Liver (tissue), 9 donors: ENCODE data around the gene ARMC2. TPM values are rescaled to one million over a fixed set of nuclear protein-coding genes. Genes with fewer than 3 reads are reported as not detected.

ENCODE experiments used
- DNase-seq: peaks from one replicate; pipeline ENCODE4 v3.0.0-alpha.2; 2017; ENCODE audit warnings: low spot score
- H3K27ac ChIP-seq, 2 donors: one replicate each; pipeline ENCODE4 v1.7.0; 2013; ENCODE audit warnings: inconsistent platforms in 2 of 2, low read length in 2 of 2, control low read depth in 1 of 2, low read depth in 1 of 2, mild to moderate bottlenecking in 1 of 2
- H3K27me3 ChIP-seq, 4 donors: one replicate each; pipeline versions ENCODE4 v1.6.1 to v1.7.0; 2013; ENCODE audit warnings: low read length in 3 of 4, inconsistent platforms in 1 of 4, mild to moderate bottlenecking in 1 of 4, moderate library complexity in 1 of 4; ENCODE audit not compliant: control insufficient read depth in 4 of 4, insufficient read depth in 4 of 4
- H3K36me3 ChIP-seq, 4 donors: one replicate each; pipeline versions ENCODE4 v1.6.1 to v1.7.0; 2013; ENCODE audit warnings: low read length in 3 of 4, mild to moderate bottlenecking in 3 of 4, low read depth in 1 of 4, moderate library complexity in 1 of 4; ENCODE audit not compliant: control insufficient read depth in 4 of 4, insufficient read depth in 3 of 4
- H3K4me1 ChIP-seq, 4 donors: one replicate each; pipeline versions ENCODE4 v1.6.1 to v1.7.0; 2013; ENCODE audit warnings: low read length in 3 of 4, mild to moderate bottlenecking in 3 of 4, moderate library complexity in 1 of 4; ENCODE audit not compliant: control insufficient read depth in 4 of 4, insufficient read depth in 4 of 4
- H3K4me3 ChIP-seq, 3 donors: one replicate each; pipeline versions ENCODE4 v1.6.1 to v1.7.0; 2013; ENCODE audit warnings: low read length in 3 of 3, control low read depth in 1 of 3, low read depth in 1 of 3, mild to moderate bottlenecking in 1 of 3
- H3K9ac ChIP-seq, 2 donors: one replicate each; pipeline ENCODE4 v1.7.0; 2013; ENCODE audit warnings: low read length in 2 of 2, mild to moderate bottlenecking in 2 of 2, moderate library complexity in 2 of 2, control low read depth in 1 of 2, low read depth in 1 of 2
- H3K9me3 ChIP-seq, 4 donors: one replicate each; pipeline versions ENCODE4 v1.6.1 to v1.7.0; 2013; ENCODE audit warnings: low read length in 3 of 4; ENCODE audit not compliant: control insufficient read depth in 4 of 4
- ATF3 ChIP-seq: IDR thresholded peaks from 2 replicates; pipeline ENCODE4 v1.6.1; 2016; ENCODE audit warnings: antibody characterized with exemption
- CTCF ChIP-seq: fragments of 150-350 bp; IDR thresholded peaks from 2 replicates; pipeline ENCODE4 v1.5.1; 2017; ENCODE audit warnings: improper control_type of control experiment, low read depth, low read length; ENCODE audit not compliant: missing input control
- EGR1 ChIP-seq, 2 donors: IDR thresholded peaks; 2 replicates each; pipeline ENCODE4 v1.6.1; 2016 to 2018; ENCODE audit warnings: antibody characterized with exemption in 2 of 2, low read depth in 2 of 2
- FOXA1 ChIP-seq: IDR thresholded peaks from 2 replicates; pipeline ENCODE4 v1.6.1; 2016; ENCODE audit warnings: antibody characterized with exemption
- FOXA2 ChIP-seq: IDR thresholded peaks from 2 replicates; pipeline ENCODE4 v1.6.1; 2016; ENCODE audit warnings: antibody characterized with exemption
- GABPA ChIP-seq, 2 donors: IDR thresholded peaks in 1 of 2; conservative IDR thresholded peaks in 1 of 2; 2 replicates each; pipeline ENCODE4 v1.6.1; 2016; ENCODE audit warnings: antibody characterized with exemption in 2 of 2, mild to moderate bottlenecking in 1 of 2, moderate library complexity in 1 of 2
- JUND ChIP-seq, 2 donors: IDR thresholded peaks; 2 replicates each; pipeline ENCODE4 v1.6.1; 2016; ENCODE audit warnings: antibody characterized with exemption in 2 of 2
- NR2F2 ChIP-seq: IDR thresholded peaks from 2 replicates; pipeline ENCODE4 v1.6.1; 2016; ENCODE audit warnings: antibody characterized with exemption
- RAD21 ChIP-seq, 2 donors: IDR thresholded peaks; 2 replicates each; pipeline ENCODE4 v1.6.1; 2016; ENCODE audit warnings: antibody characterized with exemption in 2 of 2, mild to moderate bottlenecking in 2 of 2
- REST ChIP-seq: IDR thresholded peaks from 2 replicates; pipeline ENCODE4 v1.6.1; 2016; ENCODE audit warnings: antibody characterized with exemption, mild to moderate bottlenecking
- RXRA ChIP-seq, 2 donors: IDR thresholded peaks; 2 replicates each; pipeline ENCODE4 v1.6.1; 2017 to 2018; ENCODE audit warnings: antibody characterized with exemption in 2 of 2, mild to moderate bottlenecking in 1 of 2
- TAF1 ChIP-seq: conservative IDR thresholded peaks from 2 replicates; pipeline ENCODE4 v1.6.1; 2016; ENCODE audit warnings: antibody characterized with exemption, mild to moderate bottlenecking
- YY1 ChIP-seq: IDR thresholded peaks from 2 replicates; pipeline ENCODE4 v1.6.1; 2016; ENCODE audit warnings: antibody characterized with exemption, mild to moderate bottlenecking
- WGBS: extraction: QIAGEN DNeasy Blood & Tissue Kit; methylation state at CpG from one replicate; pipeline ENCODE4 v1.1.7; 2013; 5-methylcytosine and 5-hydroxymethylcytosine counted together
- polyA plus RNA-seq, 2 donors: library from polyadenylated mRNA; stranded (reverse) in 1 of 2; unstranded in 1 of 2; fragments of 200-250 nt in 1 of 2; fragments of >200 nt in 1 of 2; fragmentation: Nextera tagmentation in 1 of 2; extraction: Ambion mirVana in 1 of 2; gene quantifications; one replicate each; pipeline versions ENCODE4 v1.2.1 to v1.2.3, GENCODE V29; 2013 to 2015
- total RNA-seq, 2 donors: library from RNA; depleted of rRNA; stranded (reverse); fragments of >200 nt; gene quantifications; one replicate each; pipeline ENCODE4 v1.2.3, GENCODE V29; 2014
- TF ChIP-seq, protein P1 (sequence below): IDR thresholded peaks from 2 replicates; pipeline ENCODE4 v1.6.1; 2016; ENCODE audit warnings: antibody characterized with exemption
- donor health status: healthy.
- donor health status: healthy.
- donor health status: healthy.
- donor health status: healthy.
- donor health status: healthy.

The ARMC2 gene
- total and polyA plus RNA-seq, 4 donors = 0.24 to 1.5 (median 0.73) TPM

DNA sequence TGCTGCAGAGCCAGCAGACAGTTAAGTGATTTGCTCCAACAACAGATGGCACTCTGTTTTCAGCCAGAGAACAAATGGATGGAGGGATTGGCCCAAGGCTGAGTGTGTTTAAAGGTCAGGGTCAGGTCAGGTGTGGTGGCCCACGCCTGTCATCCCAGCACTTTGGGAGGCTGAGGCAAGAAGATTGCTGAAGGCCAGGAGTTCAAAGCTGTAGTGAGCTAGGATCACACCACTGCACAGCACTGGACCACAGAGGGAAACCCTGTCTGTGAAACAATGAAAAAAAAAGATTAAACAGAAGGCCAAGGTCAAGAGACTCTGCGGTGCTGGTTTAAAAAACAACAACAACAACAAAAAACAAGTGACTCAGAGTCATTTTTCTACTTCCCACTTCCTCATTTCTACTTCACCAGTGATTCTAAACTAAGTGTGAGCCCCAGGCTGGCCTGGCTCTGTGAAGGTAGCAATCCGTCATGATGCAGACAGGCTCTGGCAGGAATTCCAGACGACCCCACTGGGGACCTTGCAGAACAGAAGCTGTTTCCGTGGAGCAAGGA lies 42.5 kb upstream of the ARMC2 start:
- no peaks in the 10 kb centered on the region for H3K36me3 ChIP-seq
- no peaks in the 10 kb centered on the region for H3K4me1 ChIP-seq
- 55% methylated on average over 5 of the region's 5 CpGs for WGBS
- TF ChIP-seq ATF3 (no peak), REST (no peak), YY1 (no peak), FOXA2 (no peak), RXRA (IDR thresholded peaks at IDR 0.05) (no peak), FOXA1 (no peak), RAD21 (IDR thresholded peaks at IDR 0.05) (no peak), CTCF (no peak), EGR1 (IDR thresholded peaks at IDR 0.05; ENCODE audit: low read depth in 2 of 2) (no peak)
- TF ChIP-seq, protein P1, sequence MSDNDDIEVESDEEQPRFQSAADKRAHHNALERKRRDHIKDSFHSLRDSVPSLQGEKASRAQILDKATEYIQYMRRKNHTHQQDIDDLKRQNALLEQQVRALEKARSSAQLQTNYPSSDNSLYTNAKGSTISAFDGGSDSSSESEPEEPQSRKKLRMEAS = no peak
- no peak for DNase-seq
- H3K9me3 ChIP-seq = no peaks in the 10 kb centered on the region
- H3K4me3 ChIP-seq = no peak overlapping the region
- H3K9ac ChIP-seq = no peak overlapping the region
- H3K27me3 ChIP-seq = no peaks in the 10 kb centered on the region
- no peak overlapping the region for H3K27ac ChIP-seq

GRCh38 chr6:108806171-108806570 lies 42.1 kb upstream of the ARMC2 start:
- DNase-seq = no peak
- WGBS = 33% methylated on average over 3 of the region's 3 CpGs
- H3K4me3 ChIP-seq = no peak overlapping the region
- no peak overlapping the region for H3K27ac ChIP-seq
- H3K27me3 ChIP-seq = no peaks in the 10 kb centered on the region
- H3K4me1 ChIP-seq = no peaks in the 10 kb centered on the region
- no peaks in the 10 kb centered on the region for H3K36me3 ChIP-seq
- no peak for TF ChIP-seq NR2F2
- no peak for TF ChIP-seq FOXA1
- TF ChIP-seq RXRA (IDR thresholded peaks at IDR 0.05) = no peak
- TF ChIP-seq RAD21 (IDR thresholded peaks at IDR 0.05) = no peak
- no peak for TF ChIP-seq EGR1 (IDR thresholded peaks at IDR 0.05; ENCODE audit: low read depth in 2 of 2)
- no peak for TF ChIP-seq CTCF
- no peak for TF ChIP-seq REST
- no peak for TF ChIP-seq TAF1
- TF ChIP-seq GABPA (IDR thresholded peaks at IDR 0.05 in 1 of 2, conservative IDR thresholded peaks at IDR 0.05 in 1 of 2) = no peak
- no peak for TF ChIP-seq JUND (IDR thresholded peaks at IDR 0.05)
- H3K9ac ChIP-seq = no peak overlapping the region
- H3K9me3 ChIP-seq = no peaks in the 10 kb centered on the region
